AG04449 (cell line): ENCODE measurements around the gene CEP295NL.

ENCODE experiments used
- CTCF ChIA-PET: fragments of 350-600 bp; formaldehyde crosslinking; extraction: SDS; loops from one replicate; lab custom pipeline; 2021; ENCODE audit warnings: antibody characterized with exemption; lab: Yijun Ruan, JAX
- POLR2A ChIA-PET: fragments of 400-600, 350-600 bp; formaldehyde crosslinking; extraction: SDS; loops from one replicate; lab custom pipeline; 2020; ENCODE audit warnings: antibody characterized with exemption, inconsistent platforms; lab: Yijun Ruan, JAX
- DNase-seq: peaks from one replicate; pipeline ENCODE4 v3.0.0-alpha.2; 2010; ENCODE audit warnings: low read depth, low spot score
- H3K4me3 ChIP-seq: 2 replicates; pipeline ENCODE4 v1.5.1; 2011; ENCODE audit warnings: low read depth, mild to moderate bottlenecking, control low read depth, low read length
- CTCF ChIP-seq: IDR thresholded peaks from one replicate; pipeline ENCODE4 v1.5.1; 2011; ENCODE audit warnings: mild to moderate bottlenecking, moderate library complexity, low read length, control low read depth, inconsistent platforms; ENCODE audit not compliant: insufficient read depth; ENCODE audit errors: missing control alignments

Gene CEP295NL

GRCh38 chr17:78840780-78841611 lies 62.0 kb downstream of the CEP295NL start, which contains the start of gene USP36:
TSS of gene USP36 (minus strand) at chr17:78840814. CDS start at chr17:78836363, 4,451 bp downstream.
- peak; percentile 91 for DNase-seq
- no peak for TF ChIP-seq CTCF
- ChIA-PET POLR2A (interaction anchor here (1.0 kb wide), 1 partner anchor 19 kb away, joined by 3 read pairs; no protein-coding TSS in a partner anchor), CTCF (interaction anchor here (0.9 to 1.8 kb wide), 2 partner anchors 25 to 131 kb away, joined by 4 to 7 read pairs; no protein-coding TSS in a partner anchor)
- H3K4me3 ChIP-seq, result peak within 1 kb of the TSS; percentile 89
